Eye (tissue), 1 donor: ENCODE results near the gene SLC39A11.

Experiments used
- DNase-seq: peaks from one replicate; pipeline ENCODE4 v3.0.0-alpha.2; 2015

The SLC39A11 gene

GRCh38 chr17:72671016-72671415 is 421.5 kb downstream of the SLC39A11 start:
- no peak for DNase-seq

GRCh38 chr17:72667096-72668063 is 425.1 kb downstream of the SLC39A11 start:
- no peak for DNase-seq

GRCh38 chr17:72665852-72666851 is 426.3 kb downstream of the SLC39A11 start:
- DNase-seq: peak; percentile 65

- DNase-seq: no peak
These were observed 429.7 kb downstream of the SLC39A11 start for GRCh38 chr17:72662827-72663190.

GRCh38 chr17:72661945-72662826 is 430.3 kb downstream of the SLC39A11 start:
- DNase-seq: no peak

- DNase-seq: peak; percentile 71
These were observed 431.2 kb downstream of the SLC39A11 start for GRCh38 chr17:72661116-72661944.

- peak; percentile 47 for DNase-seq
These were observed 432.0 kb downstream of the SLC39A11 start for GRCh38 chr17:72660274-72661115.

GRCh38 chr17:72659811-72660210 is 432.7 kb downstream of the SLC39A11 start:
- no peak for DNase-seq

GRCh38 chr17:72658675-72659074 is 433.8 kb downstream of the SLC39A11 start:
- DNase-seq: no peak

GRCh38 chr17:72657467-72658317 is 434.8 kb downstream of the SLC39A11 start:
- DNase-seq: no peak

GRCh38 chr17:72656130-72656763 is 436.2 kb downstream of the SLC39A11 start:
- DNase-seq: peak; percentile 16

- DNase-seq: no peak
These were observed 437.8 kb downstream of the SLC39A11 start for GRCh38 chr17:72654706-72655105.

- DNase-seq: no peak
These were observed 440.5 kb downstream of the SLC39A11 start for GRCh38 chr17:72651988-72652387.

GRCh38 chr17:72648702-72649101 is 443.8 kb downstream of the SLC39A11 start:
- no peak for DNase-seq

GRCh38 chr17:72646176-72646575 is 446.3 kb downstream of the SLC39A11 start:
- no peak for DNase-seq

GRCh38 chr17:72644492-72644891 is 448.0 kb downstream of the SLC39A11 start:
- DNase-seq: no peak

- DNase-seq: peak; percentile 42
These were observed 448.8 kb downstream of the SLC39A11 start for GRCh38 chr17:72643575-72644216.

GRCh38 chr17:72642720-72643119 is 449.8 kb downstream of the SLC39A11 start:
- no peak for DNase-seq
